Kidney epithelial cell (primary cell): ENCODE results near the gene SRGAP2B. TPM values are rescaled to one million over a fixed set of nuclear protein-coding genes. Genes with fewer than 3 reads are reported as not detected.
"Not testable (repeated sequence)": the region's sequence is repeated elsewhere in the genome, so short reads cannot be mapped to it uniquely, and the experiment has no call there.

Source experiments
- DNase-seq: peaks from one replicate; pipeline ENCODE4 v3.0.0-alpha.2; 2010; ENCODE audit warnings: low read depth
- H3K27me3 ChIP-seq: 2 replicates; pipeline ENCODE4 v1.6.0; 2011; ENCODE audit warnings: low read length; ENCODE audit not compliant: control insufficient read depth, insufficient read depth
- H3K36me3 ChIP-seq: 2 replicates; pipeline ENCODE4 v1.5.1; 2011; ENCODE audit warnings: low read length; ENCODE audit not compliant: control insufficient read depth, insufficient read depth
- H3K4me3 ChIP-seq: 2 replicates; pipeline ENCODE4 v1.5.1; 2011; ENCODE audit warnings: low read depth, mild to moderate bottlenecking, control low read depth, low read length
- total RNA-seq: library from RNA; depleted of rRNA; stranded (reverse); fragments of >200 nt; gene quantifications from 2 replicates; pipeline ENCODE4 v1.2.3, GENCODE V29; 2015

SRGAP2B gene
- total RNA-seq, 1 donor from 2014 or later, result 11.4 TPM

DNA sequence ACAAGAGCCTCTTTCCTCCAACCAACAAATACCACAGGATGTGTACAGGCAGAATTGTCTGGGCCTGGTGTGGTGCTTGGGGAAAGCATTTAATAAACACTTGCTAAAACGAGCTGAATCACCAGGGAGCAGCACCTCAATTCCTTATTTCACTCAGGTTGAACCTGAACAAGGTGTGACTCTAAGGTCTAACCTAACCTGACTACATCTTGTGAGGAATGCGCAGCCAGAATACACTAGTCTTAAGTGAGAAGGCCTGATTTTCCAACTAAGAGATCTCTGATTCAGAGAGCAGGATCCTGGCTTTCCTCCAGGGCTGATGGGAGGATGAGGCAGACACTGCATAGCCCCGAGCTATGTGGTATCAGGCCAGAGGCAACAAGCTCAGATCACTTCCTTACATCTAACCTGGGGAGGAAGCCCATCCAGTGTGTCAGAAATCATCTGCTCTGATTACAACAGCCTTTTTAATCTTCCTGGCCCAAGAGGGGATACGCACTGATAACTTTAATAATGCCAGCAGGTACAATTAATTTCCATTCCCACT lies 158.9 kb downstream of the SRGAP2B start:
- H3K36me3 ChIP-seq, DNase-seq, H3K4me3 ChIP-seq, H3K27me3 ChIP-seq: not testable (repeated sequence)

DNA sequence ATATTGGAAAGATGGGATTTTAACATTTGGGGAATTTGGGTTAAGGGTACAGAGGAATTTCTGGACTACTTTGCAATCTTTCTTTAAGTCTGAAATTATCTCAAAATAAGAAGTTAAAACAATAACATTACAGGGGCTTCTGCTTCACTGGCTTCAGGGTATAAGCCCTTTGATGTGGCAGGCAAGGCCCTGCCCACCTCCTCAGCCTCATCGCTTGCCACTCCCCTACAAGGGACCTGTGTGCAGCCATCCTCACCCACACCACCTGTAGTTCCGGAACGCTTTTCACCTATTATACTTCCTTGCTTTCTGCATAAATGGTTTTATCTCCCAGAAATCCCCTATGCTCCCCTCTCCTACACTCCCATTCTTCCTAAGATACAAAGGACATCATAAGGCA lies 159.8 kb downstream of the SRGAP2B start:
- not testable (repeated sequence) for H3K36me3 ChIP-seq, H3K27me3 ChIP-seq, H3K4me3 ChIP-seq, DNase-seq

GRCh38 chr1:144933014-144933413 lies 162.1 kb downstream of the SRGAP2B start:
- H3K4me3 ChIP-seq, H3K27me3 ChIP-seq, H3K36me3 ChIP-seq, DNase-seq: not testable (repeated sequence)

DNA sequence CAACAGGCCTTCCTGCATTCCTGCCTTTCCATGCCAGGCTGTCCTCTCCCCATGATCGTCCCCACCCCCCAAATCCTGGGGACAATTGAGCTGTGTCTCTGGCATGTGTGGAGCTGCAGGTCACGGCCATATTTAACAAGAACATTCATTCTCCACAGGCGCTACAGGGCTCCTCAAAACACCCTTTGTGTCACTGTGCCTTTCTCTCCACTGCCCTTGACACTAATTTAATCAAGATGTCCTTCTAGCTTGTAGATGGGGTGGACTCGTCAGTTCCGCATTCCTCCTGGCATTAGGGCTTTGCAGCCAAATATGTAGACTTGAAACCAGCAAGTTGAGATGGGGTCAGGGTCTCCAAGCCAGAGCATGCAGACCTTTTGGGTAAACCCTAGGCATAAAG lies 163.0 kb downstream of the SRGAP2B start:
- H3K36me3 ChIP-seq, H3K27me3 ChIP-seq, H3K4me3 ChIP-seq, DNase-seq: not testable (repeated sequence)

GRCh38 chr1:144931553-144931952 lies 163.6 kb downstream of the SRGAP2B start:
- not testable (repeated sequence) for H3K4me3 ChIP-seq, DNase-seq, H3K36me3 ChIP-seq, H3K27me3 ChIP-seq

GRCh38 chr1:144930085-144930777 lies 164.9 kb downstream of the SRGAP2B start:
- H3K36me3 ChIP-seq, H3K4me3 ChIP-seq, DNase-seq, H3K27me3 ChIP-seq: not testable (repeated sequence)

DNA sequence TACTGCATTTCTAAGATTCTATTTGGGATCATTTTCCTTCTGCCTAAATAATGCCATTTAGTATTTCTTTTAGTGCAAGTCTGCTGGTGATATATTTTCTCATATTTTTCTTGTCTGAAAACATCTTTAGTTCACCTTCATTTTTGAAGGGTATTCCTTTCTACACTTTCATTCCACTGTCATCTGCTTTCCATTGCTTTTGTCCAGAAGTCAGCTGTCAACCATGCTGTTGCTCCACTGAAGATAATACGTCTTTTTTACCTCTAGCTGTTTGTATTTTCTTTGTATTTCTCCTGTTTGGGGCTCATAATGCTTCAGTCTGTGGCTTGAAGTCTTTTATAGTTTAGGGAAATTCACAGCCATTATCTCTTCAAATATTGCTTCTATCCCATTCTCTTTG lies 167.8 kb downstream of the SRGAP2B start:
- H3K36me3 ChIP-seq, H3K4me3 ChIP-seq, H3K27me3 ChIP-seq, DNase-seq: not testable (repeated sequence)

DNA sequence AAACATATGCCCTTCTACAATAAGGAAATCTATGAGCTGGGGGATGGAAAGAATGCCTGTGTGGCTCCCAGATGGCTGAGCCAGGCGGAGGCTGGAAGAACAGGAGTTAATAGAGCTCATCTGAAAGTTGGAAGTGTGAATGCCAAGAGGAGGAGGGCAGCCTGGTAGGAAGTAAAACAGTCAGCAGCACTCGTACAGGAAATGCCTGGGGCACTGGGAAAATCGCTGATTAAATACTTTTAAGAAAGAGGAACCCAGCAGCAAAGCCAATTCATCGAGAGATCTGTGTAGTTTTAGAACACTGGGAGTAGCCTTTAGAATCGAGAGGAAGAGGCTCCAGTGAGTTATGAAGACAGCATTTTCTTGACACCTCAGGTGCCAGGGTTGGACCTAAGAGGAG lies 171.5 kb downstream of the SRGAP2B start:
- DNase-seq, H3K4me3 ChIP-seq, H3K36me3 ChIP-seq, H3K27me3 ChIP-seq: not testable (repeated sequence)

DNA sequence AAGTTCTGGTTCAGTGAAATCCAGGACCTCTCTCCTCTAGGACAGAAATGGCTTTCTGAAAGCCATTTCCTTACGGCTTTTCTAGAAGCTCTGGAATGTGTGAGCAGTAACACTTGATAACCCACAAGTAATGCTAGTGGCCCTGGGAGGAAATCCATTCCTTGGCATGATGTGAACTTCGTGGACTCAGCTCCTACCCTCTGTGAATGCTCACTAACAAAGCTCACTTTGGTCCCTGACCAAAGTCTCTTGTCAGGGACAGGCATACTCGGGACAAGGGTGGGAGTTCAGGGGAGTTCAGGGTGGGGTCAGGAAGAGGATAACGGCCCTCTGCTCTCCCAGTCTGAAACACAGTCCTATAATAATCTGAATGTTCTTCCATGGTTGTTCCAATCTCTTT lies 172.3 kb downstream of the SRGAP2B start:
- H3K4me3 ChIP-seq, H3K36me3 ChIP-seq, DNase-seq, H3K27me3 ChIP-seq: not testable (repeated sequence)

GRCh38 chr1:144919106-144919505 lies 176.0 kb downstream of the SRGAP2B start:
- not testable (repeated sequence) for H3K36me3 ChIP-seq, H3K27me3 ChIP-seq, DNase-seq, H3K4me3 ChIP-seq

GRCh38 chr1:144918027-144918603 lies 177.0 kb downstream of the SRGAP2B start:
- not testable (repeated sequence) for H3K36me3 ChIP-seq, H3K4me3 ChIP-seq, H3K27me3 ChIP-seq, DNase-seq

- not testable (repeated sequence) for DNase-seq, H3K27me3 ChIP-seq, H3K4me3 ChIP-seq, H3K36me3 ChIP-seq
Measured at GRCh38 chr1:144917154-144918026, 177.7 kb downstream of the SRGAP2B start.

DNA sequence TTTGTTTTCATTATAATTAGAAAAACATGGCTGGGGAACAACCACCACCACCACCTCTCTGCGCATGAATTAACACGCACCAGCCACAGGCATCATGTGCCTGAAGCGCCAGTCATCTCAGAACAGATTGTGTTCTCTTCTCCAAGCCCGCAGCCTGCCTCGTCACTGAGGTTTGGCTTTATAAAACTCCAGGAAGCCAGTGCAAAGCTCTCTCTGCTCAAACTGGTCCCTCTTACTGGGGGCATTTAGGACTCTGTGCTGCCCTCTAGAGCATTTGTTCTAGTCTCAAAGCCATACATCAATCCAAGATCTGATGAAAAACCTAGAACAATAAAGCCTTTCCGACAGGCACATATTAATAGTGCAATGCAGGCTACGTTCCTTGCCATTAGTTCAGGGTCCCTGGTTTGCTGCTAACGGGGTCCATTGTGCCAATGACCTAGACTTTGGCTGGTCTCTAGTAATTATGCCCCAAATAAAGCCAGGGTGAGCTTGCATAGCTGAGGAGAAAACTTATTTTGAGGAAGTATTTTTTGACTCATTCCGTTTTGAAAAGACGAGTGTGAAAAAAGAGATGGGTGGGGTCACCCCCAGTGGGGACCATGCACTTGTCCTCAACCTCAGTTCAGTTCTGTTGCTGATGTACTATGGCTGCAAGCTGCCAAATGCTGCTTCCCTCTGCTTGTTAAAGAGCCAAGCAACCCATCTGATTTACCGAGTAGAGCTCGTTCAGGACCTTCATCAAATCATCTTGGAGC lies 181.0 kb downstream of the SRGAP2B start:
- not testable (repeated sequence) for H3K27me3 ChIP-seq, H3K4me3 ChIP-seq, DNase-seq, H3K36me3 ChIP-seq

DNA sequence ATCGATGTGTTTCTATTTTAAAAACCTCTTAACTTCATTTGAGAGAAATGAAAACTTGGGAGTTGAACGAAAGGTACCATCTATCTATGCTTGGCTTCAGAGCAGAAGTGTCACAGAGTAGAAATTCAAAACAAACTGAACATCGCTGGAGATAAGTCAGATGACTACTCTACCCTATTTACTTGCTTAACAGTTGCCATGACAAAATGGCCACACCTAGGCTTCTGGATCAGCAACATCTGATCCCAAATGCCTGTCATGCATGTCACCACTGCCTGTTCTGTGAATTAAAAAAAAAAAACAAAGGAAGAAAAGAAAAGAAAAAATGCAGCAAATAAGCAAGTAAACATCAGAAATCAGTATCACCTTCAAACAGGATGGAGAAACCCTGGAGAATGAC lies 181.7 kb downstream of the SRGAP2B start:
- DNase-seq, H3K4me3 ChIP-seq, H3K36me3 ChIP-seq, H3K27me3 ChIP-seq: not testable (repeated sequence)
